VCaP (cell line): ENCODE data around the gene ZNF622.
A peak's percentile ranks its signal among the peaks of the same experiment; 100 is the strongest.

ENCODE experiments used
- H3K27ac ChIP-seq: fragments of 450-650 bp; 2 replicates; pipeline ENCODE4 v1.5.1; 2017
- CTCF ChIP-seq: fragments of 450-650 bp; conservative IDR thresholded peaks from 2 replicates; pipeline ENCODE4 v1.5.1; 2017; ENCODE audit warnings: mild to moderate bottlenecking, moderate library complexity

ZNF622 gene

DNA sequence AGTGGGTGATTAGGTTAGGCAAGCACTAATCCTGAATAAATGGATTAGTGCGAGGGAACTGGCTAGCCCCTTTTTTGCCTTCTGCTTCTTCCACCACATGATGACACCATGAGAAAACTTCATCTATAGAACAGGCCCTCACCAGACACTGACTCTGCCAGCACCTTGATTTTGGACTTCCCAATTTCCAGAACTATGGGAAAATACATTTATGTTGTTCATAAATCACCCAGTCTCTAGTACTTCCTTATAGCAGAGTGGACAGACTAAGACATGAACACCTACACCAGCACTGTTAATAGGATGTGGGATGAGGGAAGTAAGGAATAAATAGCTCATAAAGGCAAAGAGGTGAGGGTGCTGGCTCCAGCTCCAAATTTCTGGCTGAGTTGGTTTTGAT is 1.4 kb downstream of the ZNF622 start:
- TF ChIP-seq CTCF, result no peak
- peak overlapping the region; percentile 87; the same call in 1 of the 2 replicates for H3K27ac ChIP-seq

GRCh38 chr5:16461782-16462181 is 3.8 kb downstream of the ZNF622 start:
- TF ChIP-seq CTCF, result no peak
- H3K27ac ChIP-seq, result no peak overlapping the region

GRCh38 chr5:16461026-16461425 is 4.6 kb downstream of the ZNF622 start:
- H3K27ac ChIP-seq, result no peak overlapping the region
- no peak for TF ChIP-seq CTCF

GRCh38 chr5:16459451-16459850 is 6.1 kb downstream of the ZNF622 start:
- H3K27ac ChIP-seq, result no peak overlapping the region
- no peak for TF ChIP-seq CTCF

GRCh38 chr5:16457853-16458252 is 7.7 kb downstream of the ZNF622 start:
- TF ChIP-seq CTCF, result no peak
- H3K27ac ChIP-seq, result no peak overlapping the region

- TF ChIP-seq CTCF, result peak; percentile 50
Measured at GRCh38 chr5:16457451-16457850, 8.1 kb downstream of the ZNF622 start.

DNA sequence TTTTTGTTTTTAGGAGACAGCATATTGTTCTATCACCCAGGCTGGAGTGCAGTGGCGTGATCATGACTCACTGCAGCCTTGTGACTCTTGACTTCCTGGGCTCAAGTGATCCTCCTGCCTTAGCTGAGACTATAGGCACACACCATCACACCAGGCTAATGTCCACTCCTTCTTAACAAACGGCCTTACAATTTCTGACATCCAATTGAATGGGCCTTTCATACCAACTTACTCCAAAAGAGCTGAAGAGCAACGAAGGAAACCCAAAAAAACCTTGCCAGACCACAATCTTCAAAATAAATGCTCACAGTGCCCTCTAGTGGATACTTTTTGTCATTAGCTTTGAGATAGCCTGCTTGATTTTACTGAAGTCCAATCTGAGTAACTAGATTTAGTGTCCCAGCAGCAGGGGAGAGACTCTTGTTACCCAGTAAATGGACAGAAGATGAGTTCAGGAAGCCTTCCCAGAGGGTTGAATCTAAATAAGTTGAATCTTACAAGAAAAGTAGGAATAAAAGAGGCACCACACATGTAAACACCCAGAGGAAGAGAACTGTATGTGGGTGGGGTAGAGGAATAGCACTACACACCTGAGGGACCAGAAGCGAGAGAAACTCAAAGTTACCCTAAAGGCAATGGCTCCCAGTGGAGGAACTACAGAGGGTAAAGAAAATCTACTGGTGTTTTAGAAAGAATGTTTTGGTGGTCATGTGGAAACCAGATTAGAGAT is 9.3 kb downstream of the ZNF622 start:
- H3K27ac ChIP-seq, result peak overlapping the region; percentile 26; the same call in 1 of the 2 replicates
- peak; percentile 74 for TF ChIP-seq CTCF

More at GRCh38 chr5:16457451-16457850, 8.1 kb downstream of the ZNF622 start:
- H3K27ac ChIP-seq, result no peak overlapping the region
